IPS-18c (cell line): ENCODE measurements around the gene ACSS1.

Source experiments
- H3K4me3 ChIP-seq: 2 replicates; pipeline ENCODE4 v1.7.0; 2013; ENCODE audit warnings: low read depth, mild to moderate bottlenecking, low read length, moderate library complexity; ENCODE audit not compliant: insufficient read depth
- H3K9me3 ChIP-seq: one replicate; pipeline ENCODE4 v1.6.1; 2013; ENCODE audit warnings: mild to moderate bottlenecking, low read length, moderate library complexity; ENCODE audit not compliant: control insufficient read depth, insufficient read depth

ACSS1 gene

GRCh38 chr20:25058051-25058846 lies at the start of gene ACSS1:
Gene ACSS1 (minus strand): TSS chr20:25058139. CDS start chr20:25058102, 37 bp downstream.
- Histone ChIP-seq H3K4me3 (peak within 1 kb of the TSS; percentile 53), H3K9me3 (no peaks in the 10 kb centered on the region)

- Histone ChIP-seq H3K4me3 (no peak overlapping the region), H3K9me3 (no peaks in the 10 kb centered on the region)
These were observed 45.6 kb upstream of the ACSS1 start for GRCh38 chr20:25103526-25103925.

- no peaks in the 10 kb centered on the region for H3K9me3 ChIP-seq
- no peak overlapping the region for H3K4me3 ChIP-seq
These were observed 43.0 kb upstream of the ACSS1 start for GRCh38 chr20:25100914-25101313.

DNA sequence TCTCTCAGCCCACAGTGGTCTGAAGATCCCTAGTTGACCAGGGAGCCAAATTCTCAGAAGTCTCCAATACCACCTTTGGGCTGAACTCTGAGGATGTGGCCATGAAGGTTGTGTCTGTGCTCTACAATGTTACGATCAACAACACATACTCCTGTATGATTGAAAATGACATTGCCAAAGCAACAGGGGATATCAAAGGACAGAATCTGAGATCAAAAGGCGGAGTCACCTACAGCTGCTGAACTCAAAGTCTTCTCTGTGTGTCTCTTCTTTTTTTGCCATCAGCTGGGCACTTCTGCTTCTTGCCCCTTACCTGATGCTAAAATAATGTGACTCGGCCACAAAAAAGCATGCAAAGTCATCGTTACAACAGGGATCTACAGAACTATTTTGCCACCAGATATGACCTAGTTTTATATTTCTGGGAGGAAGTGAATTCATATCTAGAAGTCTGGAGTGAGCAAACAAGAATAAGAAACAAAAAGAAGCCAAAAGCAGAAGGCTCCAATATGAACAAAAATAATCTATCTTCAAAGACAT lies 41.7 kb upstream of the ACSS1 start:
- Histone ChIP-seq H3K4me3 (no peak overlapping the region), H3K9me3 (no peaks in the 10 kb centered on the region)

DNA sequence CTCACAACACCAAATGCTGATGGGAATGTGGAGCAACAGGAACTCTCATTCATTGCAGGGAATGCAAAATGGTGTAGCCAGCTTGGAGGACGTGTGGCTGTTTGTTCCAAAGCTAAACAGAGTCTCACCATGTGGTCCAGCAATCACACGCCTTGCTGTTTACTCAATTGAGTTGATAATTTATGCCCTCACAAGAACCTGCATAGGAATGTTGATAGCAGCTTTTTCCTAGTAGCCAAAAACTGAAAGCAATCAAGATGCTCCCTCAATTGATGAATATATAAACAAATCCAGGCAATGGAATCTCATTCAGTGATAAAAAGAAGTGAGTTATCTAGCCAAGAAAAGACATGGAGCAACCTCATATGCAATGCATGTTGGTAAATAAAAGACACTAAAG lies 39.6 kb upstream of the ACSS1 start:
- no peak overlapping the region for H3K4me3 ChIP-seq
- no peaks in the 10 kb centered on the region for H3K9me3 ChIP-seq

DNA sequence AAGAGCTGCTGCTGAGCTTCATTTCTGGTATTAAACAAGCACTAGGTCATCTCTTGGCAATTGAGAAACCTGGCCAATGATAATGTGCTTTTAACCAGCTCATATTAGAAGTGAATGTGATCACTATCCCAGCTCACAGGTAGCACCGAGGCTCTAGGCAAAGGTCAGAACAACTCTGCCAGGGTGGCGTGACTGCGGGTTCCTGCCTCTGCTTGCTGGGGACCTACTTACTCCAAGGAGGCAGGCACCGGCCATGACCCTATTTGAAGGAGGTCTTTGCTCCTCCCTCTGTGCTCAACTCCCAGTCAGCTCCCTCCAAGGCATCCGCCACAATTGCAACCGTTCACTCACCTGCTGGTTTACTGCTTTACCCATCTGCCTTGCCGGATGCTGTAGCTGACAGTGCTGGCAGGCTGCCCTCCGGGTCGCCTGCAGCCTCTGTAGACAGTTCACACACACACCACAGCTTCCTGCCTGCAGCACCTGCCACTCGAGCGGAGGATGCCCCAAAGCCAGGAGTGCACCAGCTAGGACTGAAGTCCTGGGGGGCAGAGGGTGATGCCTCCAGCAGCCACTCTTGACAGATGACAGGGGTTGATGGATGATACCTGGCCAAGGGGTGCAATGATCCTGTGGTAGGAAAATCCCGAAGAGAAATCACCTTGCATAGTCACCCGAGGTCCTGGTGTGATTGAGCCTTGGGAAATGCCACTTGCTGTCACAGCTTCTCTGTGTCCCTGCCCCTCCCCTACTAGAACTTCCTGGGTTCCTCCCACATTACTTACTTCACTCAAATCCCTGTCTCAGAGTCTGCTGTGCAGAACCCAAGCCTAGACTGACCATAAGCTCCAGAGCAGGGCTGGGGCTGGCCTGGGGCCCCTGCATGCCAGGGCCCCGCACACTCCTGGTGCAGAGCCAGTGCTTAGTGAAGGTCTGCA lies 32.8 kb upstream of the ACSS1 start:
- Histone ChIP-seq H3K4me3 (no peak overlapping the region), H3K9me3 (no peaks in the 10 kb centered on the region)

GRCh38 chr20:25089662-25090061 lies 31.7 kb upstream of the ACSS1 start:
- Histone ChIP-seq H3K9me3 (no peaks in the 10 kb centered on the region), H3K4me3 (no peak overlapping the region)

- Histone ChIP-seq H3K9me3 (no peaks in the 10 kb centered on the region), H3K4me3 (no peak overlapping the region)
These were observed 31.2 kb upstream of the ACSS1 start for GRCh38 chr20:25089096-25089495.

GRCh38 chr20:25088267-25088666 lies 30.3 kb upstream of the ACSS1 start:
- H3K9me3 ChIP-seq = peaks cover 2% of the 10 kb centered on the region
- no peak overlapping the region for H3K4me3 ChIP-seq

DNA sequence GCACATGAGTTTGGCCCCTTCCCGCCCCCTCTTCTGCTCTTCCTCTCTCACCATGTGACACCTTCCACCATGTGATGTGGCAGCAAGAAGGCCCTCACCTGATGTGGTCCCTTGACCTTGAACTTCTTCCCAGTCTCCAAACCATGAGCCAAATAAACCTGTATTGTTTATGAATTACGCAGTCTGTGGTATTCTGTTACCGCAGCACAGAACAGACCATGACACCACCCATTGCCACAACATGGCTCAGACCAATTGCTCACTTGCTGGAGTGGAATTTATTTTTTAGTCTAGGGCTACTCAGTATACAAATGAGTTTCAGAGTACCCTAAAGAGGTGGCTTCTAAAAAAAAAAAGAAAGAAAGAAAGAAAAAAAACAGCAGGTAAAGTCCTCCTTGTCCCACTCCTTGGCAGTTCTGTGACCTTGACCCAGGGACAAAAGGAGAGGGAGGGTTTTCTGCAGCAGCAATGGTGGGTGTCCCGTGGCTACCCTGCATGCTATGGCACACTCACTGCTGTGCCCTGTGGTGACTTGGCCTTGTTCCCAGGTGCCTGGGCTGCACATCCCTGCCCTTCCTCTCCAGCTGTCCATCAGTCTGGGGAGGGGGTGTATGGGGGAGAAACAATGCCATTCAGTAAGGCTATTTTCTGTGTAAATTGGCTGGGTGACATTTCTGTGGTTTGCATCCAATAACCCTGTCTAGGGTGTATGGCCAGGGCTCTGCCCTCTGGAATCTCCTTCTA lies 29.4 kb upstream of the ACSS1 start:
- peaks cover 2% of the 10 kb centered on the region for H3K9me3 ChIP-seq
- H3K4me3 ChIP-seq = no peak overlapping the region

GRCh38 chr20:25085756-25086495 lies 28.0 kb upstream of the ACSS1 start:
- H3K4me3 ChIP-seq = no peak overlapping the region
- peaks cover 2% of the 10 kb centered on the region for H3K9me3 ChIP-seq

DNA sequence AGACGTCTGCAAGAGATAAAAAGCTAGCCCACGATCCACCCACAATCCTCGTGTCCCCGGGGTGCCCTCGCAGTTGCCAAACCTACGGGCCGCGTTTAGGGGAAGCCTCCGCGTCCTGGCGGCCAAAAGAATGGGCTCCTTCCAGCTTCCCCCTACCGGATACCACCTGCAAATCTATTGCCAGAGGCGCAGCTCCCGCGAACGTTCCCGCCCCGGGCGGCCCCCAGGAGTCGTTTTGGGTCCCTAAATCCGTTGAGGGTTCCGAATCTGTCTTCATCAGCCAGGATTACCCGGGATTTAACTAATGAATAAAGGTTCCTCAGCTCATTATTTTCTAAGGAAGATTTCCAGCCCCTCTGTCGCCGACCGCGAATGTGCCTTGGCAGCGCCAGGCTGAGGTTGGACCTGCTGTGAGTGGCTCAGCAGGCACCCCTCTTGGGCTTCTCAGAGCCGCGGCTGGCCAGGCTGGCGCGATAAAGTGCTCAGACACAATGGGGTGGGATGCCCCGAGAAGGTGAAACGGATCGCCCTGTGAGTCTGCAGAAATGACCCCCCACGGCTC lies 26.8 kb upstream of the ACSS1 start:
- H3K9me3 ChIP-seq = peaks cover 2% of the 10 kb centered on the region
- peak overlapping the region; percentile 24; the same call in 1 of the 2 replicates for H3K4me3 ChIP-seq

DNA sequence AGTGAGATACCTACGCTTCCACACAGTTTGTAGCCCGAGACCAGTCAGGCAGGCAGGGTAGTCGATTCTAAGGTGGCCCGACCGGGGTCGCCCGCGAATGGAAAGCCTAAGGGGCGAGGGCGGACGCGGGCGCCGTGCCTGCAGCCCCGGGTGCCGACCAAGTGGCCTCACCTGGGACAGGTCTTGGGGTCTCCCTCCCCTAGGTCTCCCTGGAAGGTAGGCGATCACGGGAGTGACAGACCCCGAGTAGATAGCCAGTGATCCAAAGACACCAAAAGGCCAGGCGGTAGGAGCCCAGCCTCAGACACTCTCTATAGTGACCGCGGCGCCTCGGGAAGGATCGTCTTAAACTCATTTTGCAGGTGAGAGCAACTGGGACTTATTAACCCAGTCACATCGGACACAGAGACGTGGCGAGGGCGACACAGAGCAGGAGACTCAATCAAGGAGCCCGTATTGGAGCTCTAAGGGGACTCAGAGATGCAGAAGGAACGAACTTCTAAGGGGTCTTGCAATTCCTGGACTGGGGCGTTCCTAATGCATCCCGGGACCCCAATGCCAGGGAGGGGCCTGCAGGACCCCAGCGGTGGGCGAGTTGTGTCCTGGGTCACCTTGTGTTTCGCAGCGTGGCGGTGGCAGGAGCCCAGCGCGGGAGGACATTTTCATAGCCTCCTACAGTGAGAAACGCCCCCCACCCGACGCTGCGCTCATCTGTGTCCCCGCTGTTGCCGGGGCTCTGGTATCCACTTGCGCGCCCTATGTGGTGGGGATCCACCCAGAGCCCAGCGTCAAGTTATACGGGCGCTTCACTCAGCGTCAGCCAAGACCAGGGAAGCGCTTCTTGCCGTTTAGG lies 26.1 kb upstream of the ACSS1 start:
- H3K4me3 ChIP-seq = peak overlapping the region; percentile 41; the same call in 1 of the 2 replicates
- H3K9me3 ChIP-seq = peaks cover 2% of the 10 kb centered on the region

GRCh38 chr20:25083141-25083772 lies 25.3 kb upstream of the ACSS1 start:
- Histone ChIP-seq H3K9me3 (peaks cover 2% of the 10 kb centered on the region), H3K4me3 (peak overlapping the region; percentile 41)

DNA sequence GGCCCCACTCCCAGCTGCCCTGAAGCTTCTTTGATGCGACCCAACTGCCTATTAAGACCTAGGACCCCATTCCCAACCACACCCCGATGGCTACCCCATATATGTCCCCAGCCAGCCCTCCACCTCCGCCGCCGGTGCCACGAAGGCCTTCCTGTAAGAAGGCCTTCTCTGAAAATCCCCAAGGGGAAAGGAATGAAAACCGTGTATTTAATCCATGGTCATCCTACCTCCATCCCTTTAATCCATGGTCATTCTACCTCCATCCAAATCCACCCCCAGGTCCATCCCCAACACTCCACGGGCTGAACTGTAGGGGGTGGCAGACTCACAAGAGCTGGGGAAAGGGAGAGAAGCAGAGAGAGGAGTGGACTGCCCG lies 24.5 kb upstream of the ACSS1 start:
- peaks cover 2% of the 10 kb centered on the region for H3K9me3 ChIP-seq
- no peak overlapping the region for H3K4me3 ChIP-seq
